Measurements from ENCODE around the gene BEGAIN.
"Not testable (repeated sequence)": the region's sequence is repeated elsewhere in the genome, so short reads cannot be mapped to it uniquely, and the experiment has no call there.

Gene BEGAIN

GRCh38 chr14:100534528-100535286 is 52.5 kb downstream of the BEGAIN start:
- DNase-seq: no peak

GRCh38 chr14:100533656-100534485 is 53.3 kb downstream of the BEGAIN start:
- no peak for DNase-seq

- DNase-seq: no peak
Observed at GRCh38 chr14:100532906-100533655, 54.1 kb downstream of the BEGAIN start.

GRCh38 chr14:100532154-100532861 is 54.9 kb downstream of the BEGAIN start:
- no peak for DNase-seq

GRCh38 chr14:100531152-100532121 is 55.8 kb downstream of the BEGAIN start:
- no peak for DNase-seq

- DNase-seq: no peak
Observed at GRCh38 chr14:100530270-100531072, 56.7 kb downstream of the BEGAIN start.

- DNase-seq: no peak
Observed at GRCh38 chr14:100529561-100530031, 57.6 kb downstream of the BEGAIN start.

- DNase-seq: no peak
Observed at GRCh38 chr14:100528962-100529560, 58.2 kb downstream of the BEGAIN start.

GRCh38 chr14:100526632-100527031 is 60.6 kb downstream of the BEGAIN start:
- no peak for DNase-seq

- DNase-seq: no peak
Observed at GRCh38 chr14:100526057-100526456, 61.2 kb downstream of the BEGAIN start.

- DNase-seq: no peak
Observed at GRCh38 chr14:100525615-100526014, 61.6 kb downstream of the BEGAIN start.

GRCh38 chr14:100524933-100525243 is 62.3 kb downstream of the BEGAIN start:
- no peak for DNase-seq

- no peak for DNase-seq
Observed at GRCh38 chr14:100524233-100524932, 62.8 kb downstream of the BEGAIN start.

- DNase-seq: no peak
Observed at GRCh38 chr14:100523843-100524169, 63.4 kb downstream of the BEGAIN start.

GRCh38 chr14:100523131-100523842 is 63.9 kb downstream of the BEGAIN start:
- DNase-seq: no peak

- no peak for DNase-seq
Observed at GRCh38 chr14:100522616-100523099, 64.6 kb downstream of the BEGAIN start.

- DNase-seq: not testable (repeated sequence)
Observed at GRCh38 chr14:100506053-100506452, 81.2 kb downstream of the BEGAIN start.

GRCh38 chr14:100504372-100505078 is 82.7 kb downstream of the BEGAIN start:
- DNase-seq: no peak

Measured in NCI-H187 treated with DMSO at 0.1 percent for 48 hours (cell line).